Measurements from ENCODE around the gene TAOK2.

TAOK2 gene

DNA sequence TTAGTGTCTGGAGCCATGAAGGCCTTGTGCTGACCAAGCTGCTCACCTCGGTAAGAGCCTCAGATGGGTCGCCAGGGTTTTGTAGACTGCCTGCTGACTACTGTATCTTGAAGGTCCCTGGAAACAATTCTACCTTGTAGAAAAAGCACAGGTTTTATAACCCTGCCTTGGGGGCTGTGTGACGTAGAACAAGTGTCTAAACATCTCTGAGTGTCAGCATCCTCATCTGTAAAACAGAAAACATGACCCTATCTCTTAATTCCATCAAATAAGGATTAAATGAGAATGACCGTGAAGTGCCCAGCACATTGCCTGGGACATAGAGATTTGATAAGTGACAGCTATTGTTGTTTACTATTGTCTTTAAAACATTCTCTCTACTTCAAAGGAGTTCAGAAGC lies 5.5 kb upstream of the TAOK2 start (continued):
- TF ChIP-seq, protein P1, sequence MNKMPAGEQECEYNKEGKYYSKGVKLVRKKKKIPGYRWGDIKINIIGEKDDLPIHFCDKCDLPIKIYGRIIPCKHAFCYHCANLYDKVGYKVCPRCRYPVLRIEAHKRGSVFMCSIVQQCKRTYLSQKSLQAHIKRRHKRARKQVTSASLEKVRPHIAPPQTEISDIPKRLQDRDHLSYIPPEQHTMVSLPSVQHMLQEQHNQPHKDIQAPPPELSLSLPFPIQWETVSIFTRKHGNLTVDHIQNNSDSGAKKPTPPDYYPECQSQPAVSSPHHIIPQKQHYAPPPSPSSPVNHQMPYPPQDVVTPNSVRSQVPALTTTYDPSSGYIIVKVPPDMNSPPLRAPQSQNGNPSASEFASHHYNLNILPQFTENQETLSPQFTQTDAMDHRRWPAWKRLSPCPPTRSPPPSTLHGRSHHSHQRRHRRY (tag by site-specific recombination; IDR thresholded peaks at IDR 0.05): no peak
- TF ChIP-seq ZNF830 (tag by site-specific recombination; IDR thresholded peaks at IDR 0.05; ENCODE audit: low read depth): no peak
- TF ChIP-seq, protein P2, sequence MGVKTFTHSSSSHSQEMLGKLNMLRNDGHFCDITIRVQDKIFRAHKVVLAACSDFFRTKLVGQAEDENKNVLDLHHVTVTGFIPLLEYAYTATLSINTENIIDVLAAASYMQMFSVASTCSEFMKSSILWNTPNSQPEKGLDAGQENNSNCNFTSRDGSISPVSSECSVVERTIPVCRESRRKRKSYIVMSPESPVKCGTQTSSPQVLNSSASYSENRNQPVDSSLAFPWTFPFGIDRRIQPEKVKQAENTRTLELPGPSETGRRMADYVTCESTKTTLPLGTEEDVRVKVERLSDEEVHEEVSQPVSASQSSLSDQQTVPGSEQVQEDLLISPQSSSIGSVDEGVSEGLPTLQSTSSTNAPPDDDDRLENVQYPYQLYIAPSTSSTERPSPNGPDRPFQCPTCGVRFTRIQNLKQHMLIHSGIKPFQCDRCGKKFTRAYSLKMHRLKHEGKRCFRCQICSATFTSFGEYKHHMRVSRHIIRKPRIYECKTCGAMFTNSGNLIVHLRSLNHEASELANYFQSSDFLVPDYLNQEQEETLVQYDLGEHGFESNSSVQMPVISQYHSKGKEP (tag by site-specific recombination; IDR thresholded peaks at IDR 0.05): no peak
- no peak for TF ChIP-seq ZNF76 (tag by site-specific recombination; IDR thresholded peaks at IDR 0.05; ENCODE audit: borderline replicate concordance, low read depth)

GRCh38 chr16:29971304-29971703 lies 2.4 kb upstream of the TAOK2 start:
- H3K27ac ChIP-seq (ENCODE audit: extremely low read depth, low read depth, low read length): no peak overlapping the region
- H3K9me3 ChIP-seq (ENCODE audit: control insufficient read depth, insufficient read depth, low read depth, low read length): no peaks in the 10 kb centered on the region
- H3K4me3 ChIP-seq (ENCODE audit: low read depth, low read length): no peak overlapping the region
- no peak for TF ChIP-seq ZNF549 (tag by site-specific recombination; IDR thresholded peaks at IDR 0.05)
- no peak for TF ChIP-seq ZNF221 (tag by site-specific recombination; IDR thresholded peaks at IDR 0.05; ENCODE audit: borderline replicate concordance)
- TF ChIP-seq ZNF76 (tag by site-specific recombination; IDR thresholded peaks at IDR 0.05; ENCODE audit: borderline replicate concordance, low read depth): no peak
- no peak for TF ChIP-seq SP3 (tag by site-specific recombination; IDR thresholded peaks at IDR 0.05)
- no peak for TF ChIP-seq WT1 (tag by site-specific recombination; IDR thresholded peaks at IDR 0.05)
- TF ChIP-seq ZNF16 (tag by site-specific recombination; IDR thresholded peaks at IDR 0.05; ENCODE audit: low read depth): no peak
- no peak for TF ChIP-seq TCF7L2 (IDR thresholded peaks at IDR 0.05; ENCODE audit: borderline replicate concordance, low read depth, low read length)
- TF ChIP-seq ZNF624 (tag by site-specific recombination; IDR thresholded peaks at IDR 0.05): no peak
- TF ChIP-seq ZNF704 (tag by site-specific recombination; IDR thresholded peaks at IDR 0.05): no peak
- no peak for TF ChIP-seq PRDM10 (tag by site-specific recombination; IDR thresholded peaks at IDR 0.05)
- no peak for TF ChIP-seq ZNF658 (tag by site-specific recombination; IDR thresholded peaks at IDR 0.05)
- no peak for TF ChIP-seq ZNF747 (tag by site-specific recombination; IDR thresholded peaks at IDR 0.05)
- TF ChIP-seq ZNF274 (IDR thresholded peaks at IDR 0.05; ENCODE audit: low read length): no peak
- TF ChIP-seq ZNF274 (tag by site-specific recombination; IDR thresholded peaks at IDR 0.05; ENCODE audit: borderline replicate concordance): no peak
- no peak for TF ChIP-seq ZNF112 (tag by site-specific recombination; IDR thresholded peaks at IDR 0.05)
- no peak for TF ChIP-seq ZNF394 (tag by site-specific recombination; IDR thresholded peaks at IDR 0.05; ENCODE audit: borderline replicate concordance)
- TF ChIP-seq IKZF3 (tag by site-specific recombination; IDR thresholded peaks at IDR 0.05): no peak
- H3K36me3 ChIP-seq (ENCODE audit: control insufficient read depth in 2 of 2, insufficient read depth in 1 of 2, low read length in 2 of 2): peaks cover 0 to 42% of the 10 kb centered on the region in 2 experiments; a peak in 2 of 3 replicates
- H3K4me1 ChIP-seq (ENCODE audit: control insufficient read depth, insufficient read depth, low read length): peaks cover 8% of the 10 kb centered on the region
- ChIA-PET CTCF (interaction anchor here (0.6 to 3.2 kb wide), 2 partner anchors 123 to 580 kb away, joined by 6 to 13 read pairs; no protein-coding TSS in a partner anchor), POLR2A (interaction anchor here (0.7 kb wide), 1 partner anchor 48 kb away, joined by 3 read pairs; no protein-coding TSS in a partner anchor)

Data from HEK293 (cell line).